GM10847 (cell line): ENCODE measurements around the gene NOTCH1.

Experiments used
- POLR2A ChIP-seq: IDR thresholded peaks from 2 replicates; pipeline ENCODE4 v1.6.1; 2011; ENCODE audit not compliant: insufficient read length; ENCODE audit errors: extremely low read depth

NOTCH1 gene

GRCh38 chr9:136584401-136584932 lies 38.6 kb upstream of the NOTCH1 start:
- no peak for TF ChIP-seq POLR2A

DNA sequence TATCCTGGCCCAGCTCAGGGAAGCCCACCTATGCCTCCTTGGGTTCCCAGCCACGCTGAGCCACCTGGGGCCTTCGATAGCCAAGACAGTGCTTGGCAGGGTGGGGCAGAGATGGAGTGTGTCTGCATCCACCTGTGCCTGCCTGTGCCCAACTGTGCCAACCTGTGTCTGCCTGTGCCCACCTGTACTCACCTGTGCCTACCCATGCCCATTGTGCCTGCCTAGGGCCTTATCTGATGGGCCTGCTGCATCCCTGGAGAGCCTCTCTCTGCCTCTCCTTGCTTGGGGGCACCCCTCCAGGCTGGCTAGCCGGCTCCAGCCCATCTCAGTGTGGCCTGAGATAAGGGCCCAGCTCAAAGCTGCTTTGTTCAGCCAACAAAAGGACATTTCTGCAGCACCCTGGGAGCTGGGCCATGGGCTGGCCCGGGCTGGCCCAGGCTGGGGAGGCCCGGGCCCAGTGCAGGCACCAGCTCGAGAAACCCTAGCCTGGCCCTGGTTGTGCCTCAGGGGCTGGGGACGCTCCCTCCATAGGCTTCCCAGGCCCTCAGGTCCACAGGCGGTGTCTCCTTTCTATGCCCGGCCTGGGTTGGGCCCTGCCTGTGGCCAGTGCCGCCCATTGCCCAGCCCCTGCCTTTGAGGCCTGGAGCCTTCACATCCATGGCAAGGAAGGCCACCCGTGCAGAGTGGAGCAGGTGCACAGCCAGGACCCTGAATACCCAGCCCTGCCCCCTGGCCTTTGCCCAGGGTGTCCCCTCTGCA lies 37.3 kb upstream of the NOTCH1 start:
- TF ChIP-seq POLR2A, result no peak

DNA sequence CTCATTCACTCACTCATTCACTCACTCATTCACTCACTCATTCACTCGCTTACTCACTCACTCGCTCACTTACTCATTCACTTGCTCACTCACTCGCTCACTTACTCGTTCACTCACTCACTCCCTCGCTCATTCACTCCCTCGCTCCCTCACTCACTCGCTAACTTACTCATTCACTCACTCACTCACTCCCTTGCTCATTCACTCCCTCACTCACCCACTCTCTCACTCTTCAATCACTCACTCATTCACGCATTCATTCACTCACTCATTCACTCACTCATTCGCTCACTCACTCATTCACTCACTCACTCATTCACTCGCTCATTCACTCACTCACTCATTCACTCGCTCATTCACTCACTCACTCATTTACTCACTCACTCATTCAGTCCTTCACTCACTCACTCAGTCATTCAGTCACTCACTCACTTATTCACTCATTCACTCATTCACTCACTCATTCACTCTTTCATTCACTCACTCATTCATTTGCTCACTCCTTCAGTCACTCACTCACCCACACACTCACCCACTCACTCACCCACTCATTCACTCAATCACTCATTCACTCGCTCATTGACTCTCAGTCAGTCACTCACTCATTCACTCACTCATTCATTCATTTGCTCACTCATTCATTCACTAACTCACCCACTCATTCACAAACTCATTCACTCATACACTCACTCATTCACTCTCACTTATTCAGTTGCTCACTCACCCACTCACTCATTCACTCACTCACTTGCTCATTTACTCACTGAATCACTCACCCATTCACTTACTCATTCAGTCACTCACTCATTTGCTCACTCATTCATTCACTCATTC lies 36.0 kb upstream of the NOTCH1 start:
- no peak for TF ChIP-seq POLR2A

DNA sequence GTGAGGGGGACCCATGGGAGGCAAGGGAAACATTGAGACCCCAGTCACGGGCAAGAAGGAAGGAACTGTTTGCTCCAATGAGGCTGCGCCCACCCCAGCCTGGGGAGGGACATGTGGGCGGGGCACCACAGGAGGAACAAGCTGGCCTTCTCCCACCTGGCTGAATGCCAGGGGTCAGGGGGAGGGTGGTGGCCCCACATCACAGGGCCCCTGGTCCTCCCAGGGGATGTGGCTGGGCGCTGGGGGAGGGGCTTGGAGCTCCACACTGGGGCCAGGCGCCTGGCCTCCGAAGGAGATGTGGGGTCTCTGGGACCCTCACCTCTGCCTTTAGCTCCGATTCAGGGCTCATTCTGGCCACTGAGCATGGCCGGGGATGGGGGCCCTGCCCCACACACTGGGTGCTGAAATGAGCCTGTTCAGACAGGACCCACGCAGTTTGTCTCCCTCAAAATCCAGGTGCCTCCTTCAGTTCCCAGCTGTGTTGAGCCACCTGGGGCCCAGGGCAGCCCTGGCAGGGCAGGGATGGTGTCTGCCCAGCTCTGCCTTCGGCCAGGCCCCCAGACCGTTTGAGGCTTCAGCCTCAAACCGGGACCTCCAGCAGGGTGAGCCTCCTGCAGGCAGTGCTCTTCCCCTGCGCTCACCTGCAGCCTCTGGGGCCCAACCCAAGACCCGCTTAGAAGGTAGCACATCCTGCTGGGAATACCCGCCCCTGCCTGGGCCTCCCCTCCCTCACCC lies 33.2 kb upstream of the NOTCH1 start:
- TF ChIP-seq POLR2A, result no peak

- TF ChIP-seq POLR2A, result no peak
Measured at GRCh38 chr9:136578626-136578914, 32.7 kb upstream of the NOTCH1 start.

DNA sequence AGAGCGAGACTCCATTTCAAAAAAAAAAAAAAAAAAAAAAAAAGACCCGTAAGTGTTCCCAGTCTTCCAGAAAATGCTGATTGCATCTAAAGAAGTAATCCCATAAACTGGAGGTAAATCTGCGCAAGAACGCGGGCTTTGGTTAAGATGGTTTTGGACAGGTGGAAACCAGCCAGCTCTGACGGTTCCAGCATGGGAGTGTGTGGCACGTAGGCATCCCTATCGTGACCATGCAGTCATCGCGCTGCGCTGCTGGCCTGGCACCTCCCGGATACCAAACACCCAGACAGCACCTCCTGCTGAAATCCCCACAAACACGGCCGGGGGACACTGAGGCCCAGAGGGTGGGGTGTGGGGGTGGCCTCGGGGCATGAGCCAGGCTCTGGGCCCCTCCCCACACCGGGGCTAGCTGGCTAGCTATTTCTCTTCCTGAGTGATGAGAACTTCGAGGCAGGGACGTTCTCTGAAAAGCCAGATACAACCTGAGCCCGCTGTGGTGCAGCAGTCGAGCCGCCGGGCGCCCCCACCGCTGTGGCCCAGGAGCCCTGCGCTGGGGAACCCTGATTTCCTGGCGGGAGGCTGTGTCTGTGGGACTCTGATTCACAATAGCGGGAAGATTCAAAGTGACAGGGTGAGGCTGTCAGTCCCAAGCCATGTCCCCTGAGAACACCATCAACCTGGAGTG lies 32.2 kb upstream of the NOTCH1 start:
- TF ChIP-seq POLR2A, result no peak

GRCh38 chr9:136576269-136576626 lies 30.4 kb upstream of the NOTCH1 start:
- TF ChIP-seq POLR2A, result no peak

DNA sequence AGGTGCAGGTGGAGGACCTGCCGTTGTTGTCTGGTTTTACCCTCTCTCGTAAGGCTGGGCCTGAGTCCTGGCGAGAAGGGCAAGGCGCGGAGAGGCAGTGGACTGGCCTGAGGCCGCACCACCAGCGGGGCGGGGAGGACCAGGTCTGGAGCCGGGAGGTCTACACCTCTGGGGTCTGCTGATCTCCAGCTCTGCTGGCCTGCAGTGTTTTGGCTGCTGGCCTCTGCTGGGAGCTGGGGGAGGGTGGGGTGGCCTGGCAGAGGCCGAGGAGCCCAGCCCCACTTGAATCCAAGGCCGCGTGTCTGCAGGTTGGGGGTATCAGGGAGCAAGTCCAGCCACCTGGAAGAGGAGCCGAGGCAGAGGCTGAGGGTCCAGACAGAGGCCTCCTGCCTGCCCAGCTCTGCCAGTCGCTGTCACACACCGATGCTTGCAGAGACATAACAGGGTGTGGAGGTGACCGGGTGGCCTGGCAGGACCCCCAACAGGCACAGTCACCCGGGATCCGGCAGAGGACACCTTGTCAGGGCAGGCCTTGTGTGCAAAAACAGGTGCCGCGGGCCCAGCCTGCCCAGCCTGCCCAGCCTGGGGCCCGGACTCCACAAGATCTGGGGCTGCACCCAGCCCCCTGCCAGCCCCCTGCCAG lies 29.9 kb upstream of the NOTCH1 start:
- TF ChIP-seq POLR2A, result no peak

- no peak for TF ChIP-seq POLR2A
Measured at GRCh38 chr9:136572828-136573625, 27.2 kb upstream of the NOTCH1 start.

DNA sequence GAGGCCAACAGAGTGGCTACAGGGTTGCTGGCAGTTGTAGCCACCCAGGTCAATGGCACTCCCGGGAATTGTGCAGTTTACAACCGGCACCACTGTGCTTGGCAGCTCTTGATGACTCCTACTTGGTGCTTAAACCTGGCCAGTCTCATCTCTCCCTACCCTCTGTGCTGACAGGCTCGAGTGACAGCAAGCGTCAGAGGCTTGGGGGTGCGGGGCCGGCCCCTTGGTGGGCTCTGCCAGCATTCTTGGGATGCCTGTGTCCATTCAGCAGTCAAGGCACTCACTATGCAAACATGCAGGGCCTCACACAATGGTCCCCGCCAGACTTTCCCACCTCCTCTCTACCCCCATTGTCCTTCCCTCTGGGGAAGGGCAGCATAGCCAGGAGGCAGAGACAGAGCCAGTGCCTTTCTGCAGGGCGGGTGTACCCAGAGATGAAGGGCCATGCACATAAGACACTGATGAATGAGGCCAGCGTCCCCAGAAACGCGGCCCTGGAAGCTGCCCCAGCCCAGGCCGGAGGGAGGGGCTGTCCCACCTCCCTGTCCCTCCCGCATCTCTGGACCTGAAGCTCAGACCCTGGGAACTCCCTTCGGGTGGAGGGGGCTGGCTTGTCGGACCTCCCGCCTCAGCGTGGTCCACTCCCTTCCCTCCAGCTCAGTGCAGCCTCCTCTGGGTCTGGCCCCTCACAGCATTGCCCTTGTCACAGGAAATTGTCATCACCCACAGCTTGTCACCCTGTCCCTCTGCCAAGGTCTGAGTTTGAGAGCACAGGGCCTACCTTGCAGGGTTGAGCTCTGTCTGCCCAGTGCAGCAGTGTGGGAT lies 26.4 kb upstream of the NOTCH1 start:
- TF ChIP-seq POLR2A, result no peak

- no peak for TF ChIP-seq POLR2A
Measured at GRCh38 chr9:136571531-136571930, 25.7 kb upstream of the NOTCH1 start.

DNA sequence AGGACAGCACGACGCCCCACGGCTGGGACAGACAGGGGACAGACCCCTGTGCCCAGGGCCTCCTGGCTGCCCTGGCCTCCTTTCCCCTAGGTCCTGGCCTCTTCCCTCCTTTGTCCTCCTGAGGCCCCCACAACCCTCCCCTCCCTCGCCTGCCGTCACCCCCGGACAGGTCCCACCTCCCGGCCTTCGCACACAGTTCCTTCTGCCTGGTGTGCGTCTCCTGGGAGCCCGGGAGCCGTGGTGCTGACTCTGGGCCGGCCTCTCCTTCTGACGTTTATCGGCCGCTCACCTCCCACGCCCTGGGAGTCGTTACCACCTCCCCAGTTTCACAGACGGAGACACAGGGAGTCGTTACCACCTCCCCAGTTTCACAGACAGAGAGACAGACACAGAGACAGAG lies 25.1 kb upstream of the NOTCH1 start:
- no peak for TF ChIP-seq POLR2A

DNA sequence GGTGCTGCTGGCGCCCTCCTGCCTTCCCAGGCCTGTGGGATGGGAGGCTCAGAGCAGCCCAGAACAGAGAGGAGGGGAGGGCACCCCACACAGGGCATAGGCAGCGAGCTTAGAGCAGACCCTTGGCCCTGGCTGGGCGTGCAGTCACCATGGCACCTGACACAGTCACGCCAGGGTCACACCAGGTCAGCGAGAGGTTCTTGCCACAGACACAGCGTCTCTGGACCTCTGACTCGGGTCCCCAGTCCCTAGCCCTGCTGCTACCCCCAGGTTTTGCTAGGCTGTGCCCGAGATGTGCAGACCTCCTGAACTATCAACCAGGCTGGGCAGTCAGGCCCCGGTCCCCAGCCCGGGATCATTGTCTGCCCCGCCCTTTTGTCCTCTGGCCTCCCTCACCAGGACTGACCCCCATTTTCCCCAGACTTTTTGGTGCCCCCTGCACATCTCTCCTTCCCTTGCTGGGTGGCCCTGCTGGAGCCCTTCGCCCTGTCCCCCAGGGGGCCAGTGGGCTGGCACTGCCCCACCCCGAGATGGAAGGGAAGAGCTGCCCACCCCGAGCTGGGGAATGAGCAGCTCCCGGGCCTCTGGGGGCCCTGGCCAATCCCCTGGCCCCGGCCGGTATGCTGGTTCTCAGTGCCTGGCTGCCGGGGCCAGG lies 24.5 kb upstream of the NOTCH1 start:
- TF ChIP-seq POLR2A, result no peak
